ENCODE results near the gene STX8.

GRCh38 chr17:9533441-9533840, 42.2 kb downstream of the STX8 start:
- TF ChIP-seq CTCF (IDR thresholded peaks at IDR 0.05; ENCODE audit: low read depth, low read length) (no peak), EZH2phosphoT487 (IDR thresholded peaks at IDR 0.05; ENCODE audit: low read depth) (no peak)
